ENCODE results near the gene CFAP74. TPM values are rescaled to one million over a fixed set of nuclear protein-coding genes. Genes with fewer than 3 reads are reported as not detected.

CFAP74 gene
- total RNA-seq, 1 experiment from 2014 or later = not detected

GRCh38 chr1:1891349-1892078, 112.1 kb downstream of the CFAP74 start:
- H3F3A ChIP-seq (ENCODE audit: low read length, unreplicated experiment) = no peaks in the 10 kb centered on the region
- H3K4me1 ChIP-seq (ENCODE audit: insufficient read depth, low read length) = peaks cover 45% of the 10 kb centered on the region
- H3K9me3 ChIP-seq (ENCODE audit: low read length) = no peaks in the 10 kb centered on the region
- peak overlapping the region; percentile 99 for H3K4me2 ChIP-seq (ENCODE audit: low read length)
- no peaks in the 10 kb centered on the region for H3K27me3 ChIP-seq (ENCODE audit: low read length)
- peak; percentile 75 for DNase-seq
- intact Hi-C loops (cut with micrococcal nuclease) = loop anchor here (2.0 kb wide), 1 partner anchor 17 kb away; no protein-coding TSS in a partner anchor
- H3K79me2 ChIP-seq (ENCODE audit: low read length) = peaks cover 50% of the 10 kb centered on the region
- H3K4me3 ChIP-seq (ENCODE audit: low read length) = peak overlapping the region; percentile 76
- no peak for TF ChIP-seq CTCF (conservative IDR thresholded peaks at IDR 0.05; ENCODE audit: low read depth, low read length)
- no peak for TF ChIP-seq EZH2 (IDR thresholded peaks at IDR 0.05; ENCODE audit: low read length, unreplicated experiment)
- no peak for TF ChIP-seq EZH2phosphoT487 (IDR thresholded peaks at IDR 0.05; ENCODE audit: borderline replicate concordance, low read length)
- no peaks in the 10 kb centered on the region for H3K36me3 ChIP-seq (ENCODE audit: low read depth, low read length)
- H3K27ac ChIP-seq (ENCODE audit: low read length) = peak overlapping the region; percentile 33
- H2AFZ ChIP-seq (ENCODE audit: low read length) = peak overlapping the region; percentile 71
- ATAC-seq = peak; percentile 61
- no TSS peak for BruUV-seq (replicated peaks)
- POLR2A ChIA-PET (ENCODE audit: unreplicated experiment) = interaction anchor here (0.6 kb wide), 1 partner anchor 159 kb away, joined by 4 read pairs; no protein-coding TSS in a partner anchor
- peak overlapping the region; percentile 80 for H3K9ac ChIP-seq (ENCODE audit: low read length)
- no peaks in the 10 kb centered on the region for H3K9me2 ChIP-seq (replicated peaks; ENCODE audit: low read length)
- H4K20me1 ChIP-seq (ENCODE audit: low read length) = peaks cover 35% of the 10 kb centered on the region
- CTCF ChIA-PET = interaction anchor here (0.9 to 1.0 kb wide), 2 partner anchors 14 to 17 kb away, joined by 3 to 6 read pairs; no protein-coding TSS in a partner anchor

GRCh38 chr1:1890506-1891348, 112.9 kb downstream of the CFAP74 start, which contains the start of gene GNB1:
Gene GNB1 (minus strand): TSS chr1:1891087. CDS start chr1:1825453, 65,634 bp downstream.
- ATAC-seq (peak; percentile 57), DNase-seq (peak; percentile 99)
- POLR2A ChIA-PET (ENCODE audit: unreplicated experiment) = no interaction called here
- TF ChIP-seq EZH2 (IDR thresholded peaks at IDR 0.05; ENCODE audit: low read length, unreplicated experiment) = no peak
- no peak for TF ChIP-seq CTCF (conservative IDR thresholded peaks at IDR 0.05; ENCODE audit: low read depth, low read length)
- no peak for TF ChIP-seq EZH2phosphoT487 (IDR thresholded peaks at IDR 0.05; ENCODE audit: borderline replicate concordance, low read length)
- H3K27me3 ChIP-seq (ENCODE audit: low read length) = no peaks in the 10 kb centered on the region
- no peaks in the 10 kb centered on the region for H3K9me2 ChIP-seq (replicated peaks; ENCODE audit: low read length)
- peaks cover 45% of the 10 kb centered on the region for H3K4me1 ChIP-seq (ENCODE audit: insufficient read depth, low read length)
- intact Hi-C loops (cut with micrococcal nuclease) = loop anchor here (2.0 kb wide), 1 partner anchor 18 kb away; no protein-coding TSS in a partner anchor
- H4K20me1 ChIP-seq (ENCODE audit: low read length) = peaks cover 43% of the 10 kb centered on the region
- peak within 1 kb of the TSS; percentile 33 for H3K27ac ChIP-seq (ENCODE audit: low read length)
- peaks cover 58% of the 10 kb centered on the region for H3K79me2 ChIP-seq (ENCODE audit: low read length)
- BruUV-seq (replicated peaks) = no TSS peak
- H2AFZ ChIP-seq (ENCODE audit: low read length) = peak within 1 kb of the TSS; percentile 71
- H3K9me3 ChIP-seq (ENCODE audit: low read length) = no peaks in the 10 kb centered on the region
- CTCF ChIA-PET = interaction anchor here (1.0 kb wide), 1 partner anchor 18 kb away, joined by 3 read pairs; no protein-coding TSS in a partner anchor
- H3K36me3 ChIP-seq (ENCODE audit: low read depth, low read length) = no peaks in the 10 kb centered on the region
- peak within 1 kb of the TSS; percentile 93 for H3K9ac ChIP-seq (ENCODE audit: low read length)
- H3K4me2 ChIP-seq (ENCODE audit: low read length) = peak within 1 kb of the TSS; percentile 99
- H3F3A ChIP-seq (ENCODE audit: low read length, unreplicated experiment) = no peaks in the 10 kb centered on the region
- peak within 1 kb of the TSS; percentile 93 for H3K4me3 ChIP-seq (ENCODE audit: low read length)

Measured in PC-3 (cell line).